Epithelial cell of esophagus (primary cell): ENCODE data around the gene LINGO1.

Source experiments
- DNase-seq: peaks from one replicate; pipeline ENCODE4 v3.0.0; 2010; ENCODE audit warnings: low read depth
- H3K4me3 ChIP-seq: 2 replicates; pipeline ENCODE4 v1.5.1; 2011; ENCODE audit warnings: mild to moderate bottlenecking, low read length, control low read depth
- TF ChIP-seq, protein P1 (sequence below): IDR thresholded peaks from 2 replicates; pipeline ENCODE4 v1.5.1; 2011; ENCODE audit warnings: low read depth, mild to moderate bottlenecking, low read length, control low read depth, inconsistent platforms; ENCODE audit not compliant: insufficient read depth; ENCODE audit errors: missing control alignments

Gene LINGO1

GRCh38 chr15:77656294-77656693, 23.6 kb upstream of the LINGO1 start:
- no peak for DNase-seq
- TF ChIP-seq, protein P1, sequence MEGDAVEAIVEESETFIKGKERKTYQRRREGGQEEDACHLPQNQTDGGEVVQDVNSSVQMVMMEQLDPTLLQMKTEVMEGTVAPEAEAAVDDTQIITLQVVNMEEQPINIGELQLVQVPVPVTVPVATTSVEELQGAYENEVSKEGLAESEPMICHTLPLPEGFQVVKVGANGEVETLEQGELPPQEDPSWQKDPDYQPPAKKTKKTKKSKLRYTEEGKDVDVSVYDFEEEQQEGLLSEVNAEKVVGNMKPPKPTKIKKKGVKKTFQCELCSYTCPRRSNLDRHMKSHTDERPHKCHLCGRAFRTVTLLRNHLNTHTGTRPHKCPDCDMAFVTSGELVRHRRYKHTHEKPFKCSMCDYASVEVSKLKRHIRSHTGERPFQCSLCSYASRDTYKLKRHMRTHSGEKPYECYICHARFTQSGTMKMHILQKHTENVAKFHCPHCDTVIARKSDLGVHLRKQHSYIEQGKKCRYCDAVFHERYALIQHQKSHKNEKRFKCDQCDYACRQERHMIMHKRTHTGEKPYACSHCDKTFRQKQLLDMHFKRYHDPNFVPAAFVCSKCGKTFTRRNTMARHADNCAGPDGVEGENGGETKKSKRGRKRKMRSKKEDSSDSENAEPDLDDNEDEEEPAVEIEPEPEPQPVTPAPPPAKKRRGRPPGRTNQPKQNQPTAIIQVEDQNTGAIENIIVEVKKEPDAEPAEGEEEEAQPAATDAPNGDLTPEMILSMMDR: no peak

DNA sequence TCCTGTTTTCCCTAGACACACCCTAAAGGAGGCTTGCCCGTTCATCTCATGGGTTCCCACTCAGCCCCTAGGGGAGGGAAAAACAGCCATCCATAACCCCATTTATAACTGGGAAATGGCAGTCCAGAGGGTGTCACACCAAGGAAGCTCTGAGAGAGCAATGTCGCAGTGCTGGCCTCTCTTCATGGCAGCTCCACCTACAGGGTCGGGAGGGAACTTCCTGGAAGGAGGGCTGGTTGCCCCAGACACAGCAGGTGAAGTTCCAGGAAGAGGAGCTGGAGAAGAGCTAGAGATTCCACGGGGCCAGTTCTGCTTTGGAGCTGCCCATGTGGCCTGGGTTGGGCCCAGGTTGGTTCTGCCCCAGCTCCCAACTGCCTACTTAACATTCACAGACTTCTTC, 22.3 kb upstream of the LINGO1 start:
- DNase-seq: no peak
- TF ChIP-seq, protein P1: peak; percentile 20
- no peak overlapping the region for H3K4me3 ChIP-seq

More at GRCh38 chr15:77656294-77656693, 23.6 kb upstream of the LINGO1 start:
- H3K4me3 ChIP-seq: no peak overlapping the region

- TF ChIP-seq, protein P1: no peak
- H3K4me3 ChIP-seq: no peak overlapping the region
- no peak for DNase-seq
Measured at GRCh38 chr15:77653832-77654480, 21.2 kb upstream of the LINGO1 start.

GRCh38 chr15:77650265-77650664, 17.6 kb upstream of the LINGO1 start:
- no peak for DNase-seq
- H3K4me3 ChIP-seq: no peak overlapping the region
- TF ChIP-seq, protein P1: no peak

DNA sequence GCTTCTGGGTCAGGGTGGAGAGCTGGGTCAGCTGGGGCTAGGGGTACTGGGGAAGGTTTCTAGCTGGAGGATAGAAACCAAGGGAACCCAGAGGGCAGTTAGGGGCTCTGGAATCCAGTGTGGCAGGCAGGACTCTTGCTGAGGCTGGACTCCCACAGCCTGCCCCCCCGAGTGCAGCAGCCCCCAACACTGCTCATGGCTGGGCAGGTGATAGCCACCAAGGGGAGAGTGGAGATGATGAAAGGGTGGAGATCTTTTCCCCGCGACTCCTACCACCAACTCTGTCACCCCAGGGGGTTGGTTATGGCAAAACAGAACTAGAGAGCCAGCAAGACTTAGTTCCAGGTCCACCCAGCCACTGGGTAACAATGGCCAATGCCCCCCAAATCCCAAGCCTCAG, 16.9 kb upstream of the LINGO1 start:
- no peak overlapping the region for H3K4me3 ChIP-seq
- no peak for DNase-seq
- TF ChIP-seq, protein P1: no peak

DNA sequence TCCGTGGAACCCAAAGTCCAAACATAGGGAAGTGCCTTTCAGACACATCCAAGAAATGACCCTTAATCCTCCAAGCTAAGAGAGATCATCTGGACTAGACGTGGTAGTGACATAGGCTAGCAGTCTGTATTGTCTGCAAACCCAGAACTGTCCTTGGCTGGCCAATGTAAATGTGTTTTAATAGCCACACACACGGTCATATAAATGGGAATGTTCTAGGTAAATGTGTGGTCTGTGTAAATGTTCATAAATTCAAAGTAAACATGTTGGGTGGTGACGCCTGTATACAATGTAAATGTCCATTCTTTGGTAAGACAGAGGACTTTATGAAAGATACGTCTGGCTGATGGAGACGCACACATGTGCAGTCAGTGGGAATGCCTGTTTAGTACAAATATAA, 16.3 kb upstream of the LINGO1 start:
- DNase-seq: no peak
- TF ChIP-seq, protein P1: no peak
- no peak overlapping the region for H3K4me3 ChIP-seq

GRCh38 chr15:77647961-77648360, 15.2 kb upstream of the LINGO1 start:
- TF ChIP-seq, protein P1: no peak
- no peak for DNase-seq
- no peak overlapping the region for H3K4me3 ChIP-seq
